NCI-H446 treated with DMSO at 0.1 percent for 48 hours (cell line): Measurements from ENCODE around the gene BICDL2.

Experiments
- DNase-seq: peaks from one replicate; lab custom pipeline; 2025; lab: John Stamatoyannopoulos, UW

Gene BICDL2

DNA sequence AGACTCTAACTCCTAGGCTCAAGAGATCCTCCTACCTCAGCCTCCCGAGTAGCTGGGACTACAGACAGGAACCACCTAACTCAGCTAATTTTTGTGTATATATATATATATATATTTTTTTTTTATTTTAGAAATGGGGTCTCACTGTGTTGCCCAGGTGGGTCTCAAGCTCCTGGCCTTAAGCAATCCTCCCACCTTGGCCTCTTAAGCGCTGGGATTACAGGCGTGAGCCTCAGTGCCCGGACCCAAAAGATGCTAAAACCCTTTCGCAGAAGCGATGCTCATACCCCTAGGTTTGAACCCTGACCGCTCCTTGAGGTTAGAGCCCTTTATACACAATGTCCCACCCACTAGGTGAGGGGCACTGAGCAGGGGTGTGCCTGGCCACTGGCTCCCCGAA is 26.2 kb downstream of the BICDL2 start:
- no peak for DNase-seq

DNA sequence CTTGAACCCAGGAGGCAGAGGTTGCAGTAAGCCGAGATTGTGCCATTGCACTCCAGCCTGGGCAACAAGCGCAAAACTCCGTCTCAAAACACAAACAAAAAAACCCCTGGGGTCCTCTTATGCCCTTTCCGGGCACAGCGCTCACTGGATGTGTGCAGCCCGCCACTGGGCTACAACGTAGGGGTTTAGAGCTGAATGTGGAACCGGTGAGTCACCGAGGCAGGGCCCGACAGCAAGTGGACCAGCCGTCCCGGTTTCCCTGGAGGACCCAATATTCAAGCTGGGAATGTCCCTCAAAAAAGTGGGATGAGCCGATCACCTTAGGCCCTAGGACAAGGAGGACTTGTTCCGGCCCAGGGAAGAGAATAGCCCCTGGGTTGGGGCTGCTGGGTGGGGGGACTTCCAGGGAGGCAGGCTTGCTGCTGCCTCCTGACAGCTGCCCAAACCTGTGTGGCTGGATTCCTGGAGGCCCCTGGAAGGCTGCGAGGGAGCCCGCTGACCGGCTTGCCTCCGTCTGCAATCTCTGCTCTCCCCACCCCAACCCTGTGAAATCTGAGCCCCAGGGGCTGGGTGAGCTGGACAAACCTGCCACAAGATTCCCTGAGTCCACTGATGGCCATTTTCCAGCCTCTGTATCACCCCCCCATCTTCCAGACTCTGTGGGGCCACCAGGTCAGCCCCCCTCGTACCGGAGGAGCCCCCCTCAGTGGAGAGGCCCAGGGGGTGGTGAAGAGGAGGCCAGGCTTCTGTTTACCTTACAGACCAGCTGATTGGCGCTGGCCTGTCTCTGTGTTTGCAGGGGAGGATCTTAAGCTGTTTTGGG is 27.0 kb downstream of the BICDL2 start:
- no peak for DNase-seq

DNA sequence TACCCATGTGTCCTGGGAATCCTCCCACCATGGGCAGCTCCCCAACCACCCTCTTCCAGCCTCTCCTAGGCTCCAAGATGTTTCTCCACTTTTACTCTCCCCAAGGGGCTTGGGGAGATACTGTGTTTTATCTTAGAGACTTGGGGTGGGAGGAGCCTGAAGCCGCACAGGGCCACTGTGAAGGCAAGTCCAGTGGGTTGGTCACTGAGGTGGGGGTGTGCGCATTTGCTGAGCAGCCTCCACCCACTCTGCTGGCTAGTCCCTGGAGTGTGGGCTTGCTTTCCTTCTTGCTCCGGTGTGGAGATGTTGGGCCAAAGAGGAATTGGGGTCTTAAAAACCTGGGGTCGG is 28.1 kb downstream of the BICDL2 start:
- no peak for DNase-seq

DNA sequence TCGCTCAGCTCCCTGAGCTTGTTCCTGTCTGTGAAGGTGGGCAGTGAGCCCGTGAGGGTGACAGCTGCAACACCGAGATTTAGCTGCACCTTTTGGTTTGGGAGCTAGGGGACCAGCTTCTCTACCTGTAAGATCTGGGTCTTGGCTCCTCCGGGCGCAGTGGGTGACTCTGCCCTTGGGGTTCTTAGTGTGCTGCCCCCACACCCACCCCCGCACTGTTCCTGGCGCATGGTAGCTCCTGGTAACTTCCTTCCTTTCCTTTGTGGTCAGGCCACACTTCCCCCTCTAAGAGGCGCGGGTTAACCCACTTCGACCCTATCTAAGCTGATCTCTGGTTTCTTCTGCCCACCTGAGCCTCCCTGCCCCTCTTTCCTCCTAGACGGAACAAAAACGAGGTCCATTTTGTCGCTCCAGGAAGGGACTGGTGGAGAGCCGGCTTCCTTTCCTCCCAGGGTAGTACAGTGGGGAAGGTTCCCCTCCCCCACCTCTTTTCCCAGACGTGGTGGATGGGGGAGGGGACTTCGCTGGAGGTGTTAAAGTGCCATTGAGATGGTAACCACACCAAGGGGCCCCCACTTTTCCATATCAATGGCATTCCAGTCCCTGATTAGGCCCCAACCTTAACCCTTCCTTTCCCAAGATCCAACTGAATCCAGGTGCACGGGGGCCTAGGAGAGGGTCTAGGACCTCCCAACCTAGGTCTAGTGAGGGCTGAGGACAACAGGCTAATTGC is 28.6 kb downstream of the BICDL2 start:
- DNase-seq: no peak

DNA sequence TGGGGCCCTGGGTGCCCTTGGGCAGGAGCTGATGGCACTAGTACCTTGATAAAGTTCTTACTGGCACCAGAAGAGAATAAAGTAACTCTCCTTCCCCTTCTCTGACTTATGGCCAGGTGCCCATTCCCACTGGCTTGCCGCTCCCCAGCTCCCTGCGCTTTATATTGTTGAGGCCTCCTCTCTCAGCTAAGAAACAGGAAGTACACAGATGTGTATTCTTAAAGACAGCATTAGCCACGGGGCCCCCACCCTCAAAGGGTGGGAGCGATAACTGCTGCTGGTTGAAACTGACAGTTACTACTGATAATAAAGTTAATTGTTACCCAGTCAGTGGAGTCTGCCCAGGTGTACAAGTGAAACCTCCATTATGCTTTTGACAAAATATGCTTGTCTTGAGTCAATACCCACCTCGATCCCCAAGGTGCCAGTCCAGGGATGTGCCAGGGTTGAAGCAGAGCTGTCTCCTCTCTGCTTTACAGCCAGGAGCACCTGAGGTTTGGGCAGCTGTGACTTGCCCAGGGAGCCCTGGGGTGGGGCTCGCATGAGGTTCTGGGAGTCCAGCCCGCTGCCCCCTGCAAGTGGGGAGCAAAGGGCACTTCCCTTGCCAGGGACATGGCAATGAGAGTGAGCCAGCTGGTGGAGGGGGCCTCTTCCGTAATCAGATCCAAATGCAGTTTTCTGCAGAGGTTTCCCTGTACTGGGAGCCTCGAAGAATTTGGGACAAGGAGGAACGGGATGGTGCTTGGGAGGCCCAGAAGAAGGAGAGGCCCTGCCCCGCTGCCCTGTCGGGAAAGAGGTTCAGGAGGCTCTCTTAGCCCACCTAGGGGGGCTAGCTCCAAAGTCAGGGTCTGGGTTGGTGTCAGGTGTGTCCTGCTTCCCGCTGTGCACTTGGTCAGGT is 29.4 kb downstream of the BICDL2 start:
- DNase-seq: no peak

DNA sequence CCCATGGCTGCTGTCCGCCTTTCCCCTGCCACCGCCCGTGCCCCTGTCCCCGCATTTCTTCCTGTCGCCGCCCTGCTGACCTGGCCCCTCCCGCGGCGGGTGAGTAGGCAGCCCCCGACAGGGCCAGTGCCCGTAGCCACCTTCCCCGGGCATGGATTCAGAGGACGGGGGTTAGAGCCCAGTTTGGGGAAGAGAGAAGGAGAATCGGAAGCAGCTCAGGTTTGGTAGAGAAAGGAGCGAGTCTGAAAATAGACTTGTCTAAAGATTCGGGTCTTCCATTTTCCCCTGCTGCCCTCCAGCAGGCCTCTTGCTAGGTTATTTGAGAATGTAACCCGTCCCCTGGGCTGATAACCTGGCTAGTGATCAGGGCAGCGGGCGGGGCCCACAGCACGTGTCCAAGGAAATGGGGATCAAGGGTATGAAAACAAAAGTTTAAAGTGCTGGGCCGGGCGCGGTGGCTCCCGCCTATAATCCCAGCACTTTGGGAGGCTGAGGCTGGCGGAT is 31.9 kb downstream of the BICDL2 start:
- DNase-seq: no peak

DNA sequence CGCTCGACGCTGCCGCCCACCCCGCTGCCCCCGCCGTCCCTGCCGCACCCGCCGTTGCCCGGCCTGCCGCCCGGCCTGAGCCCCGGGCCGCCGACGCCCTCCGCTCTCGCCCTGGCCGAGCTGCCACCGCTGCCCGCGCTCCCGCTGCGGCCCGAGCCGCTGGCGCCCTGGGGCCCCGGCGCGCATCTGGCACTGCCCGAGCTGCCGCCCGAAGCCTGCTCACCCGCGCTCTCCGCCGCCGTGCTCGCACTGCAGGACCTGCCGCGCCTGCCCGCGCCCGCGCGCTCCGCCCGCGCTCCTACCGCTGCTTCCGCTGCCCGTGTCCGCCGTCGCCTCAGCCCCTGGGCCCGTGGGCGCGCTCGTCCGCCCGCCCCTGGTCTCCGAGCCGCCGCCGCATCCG is 32.4 kb downstream of the BICDL2 start:
- no peak for DNase-seq

DNA sequence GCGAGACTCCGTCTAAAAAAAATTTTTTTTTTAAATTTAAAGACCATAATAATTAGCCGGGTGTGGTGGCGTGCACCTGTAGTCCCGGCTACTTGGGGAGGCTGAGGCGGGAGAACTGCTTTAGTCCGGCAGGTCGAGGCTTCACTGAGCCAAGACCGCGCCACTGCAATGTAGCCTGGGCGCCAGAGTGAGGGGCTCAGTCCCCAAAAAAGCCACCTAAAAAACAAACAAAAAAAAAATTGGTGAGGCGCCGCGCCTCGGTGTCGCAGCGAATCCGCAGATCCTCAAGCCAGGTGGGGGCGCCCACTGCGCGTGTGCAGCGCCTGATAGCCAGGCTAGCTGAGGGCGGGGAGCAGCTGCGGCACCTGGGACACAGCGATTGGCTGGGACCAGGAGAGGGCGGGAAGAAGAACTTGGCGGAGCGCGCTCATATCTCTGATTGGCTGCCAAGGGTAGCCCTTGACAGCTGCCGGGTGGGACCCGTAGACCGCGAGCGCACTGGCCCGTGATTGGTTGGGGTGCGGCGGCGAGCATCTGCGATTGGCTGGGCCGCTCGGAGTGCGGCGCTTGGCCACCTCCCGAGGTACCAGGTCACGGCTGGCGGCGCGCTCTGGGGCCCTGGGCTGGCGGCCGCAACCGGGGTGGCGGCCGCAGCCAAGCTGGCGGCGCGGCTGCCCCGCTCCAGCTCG is 33.0 kb downstream of the BICDL2 start:
- DNase-seq: peak; percentile 96

DNA sequence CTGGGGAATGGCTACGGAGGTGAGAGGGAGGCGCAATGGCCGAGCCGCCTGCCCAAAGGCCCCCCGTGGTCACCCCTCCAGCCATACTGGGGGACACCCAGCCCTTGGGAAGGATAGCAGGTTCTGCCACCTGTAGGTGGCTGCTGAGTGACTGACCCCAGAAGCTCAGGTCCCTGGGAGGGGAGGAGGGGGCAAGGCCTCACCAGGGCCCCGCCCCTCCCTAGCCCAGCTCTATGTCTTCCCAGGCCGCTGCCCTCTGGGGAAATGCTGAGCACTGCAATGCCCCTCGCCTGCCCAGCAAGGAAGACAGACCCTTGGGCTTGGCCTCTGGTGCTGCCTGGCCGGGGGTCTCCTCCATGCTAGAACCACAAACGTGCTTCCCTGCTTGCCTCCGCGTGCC is 35.4 kb downstream of the BICDL2 start:
- DNase-seq: no peak

DNA sequence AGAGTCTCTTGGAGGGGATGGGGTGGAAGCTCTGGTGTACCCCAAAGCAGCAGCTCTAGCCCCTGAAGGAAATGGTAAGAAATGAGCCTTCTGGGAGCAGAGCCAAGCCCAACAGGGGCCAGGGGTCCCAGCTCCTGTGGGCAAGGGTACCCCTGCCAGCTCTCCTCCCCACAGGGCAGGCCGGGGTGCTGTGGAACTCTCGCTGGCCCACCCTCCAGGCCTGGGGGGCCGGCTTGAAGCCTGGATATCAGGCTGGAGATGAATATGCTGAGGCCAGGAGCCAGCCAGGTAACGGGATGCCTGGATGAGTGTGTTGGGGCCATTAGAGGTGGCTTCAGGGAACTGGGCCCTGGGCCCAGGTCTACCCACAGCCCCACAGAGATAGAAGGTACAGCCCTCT is 36.2 kb downstream of the BICDL2 start:
- DNase-seq: no peak

DNA sequence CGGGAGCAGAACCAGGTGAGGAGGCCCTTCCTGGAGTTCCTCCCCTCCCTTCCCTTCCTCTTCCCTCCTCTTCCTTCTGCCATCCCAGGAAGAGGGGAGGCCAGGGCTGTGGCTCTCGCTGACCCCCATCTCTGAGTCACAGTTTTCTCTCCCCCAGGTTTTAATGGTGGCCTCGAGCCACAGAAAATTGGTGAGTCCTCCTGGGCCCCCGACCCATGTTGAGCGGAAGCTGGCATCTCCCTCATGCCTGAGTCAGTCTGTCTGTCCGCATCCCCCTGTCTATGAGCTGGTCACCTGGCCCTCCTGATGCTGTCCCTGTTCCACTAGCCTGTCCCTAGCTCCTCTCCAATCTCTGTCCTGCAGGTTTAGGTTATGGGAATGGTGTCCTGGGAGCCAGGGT is 36.8 kb downstream of the BICDL2 start:
- no peak for DNase-seq

DNA sequence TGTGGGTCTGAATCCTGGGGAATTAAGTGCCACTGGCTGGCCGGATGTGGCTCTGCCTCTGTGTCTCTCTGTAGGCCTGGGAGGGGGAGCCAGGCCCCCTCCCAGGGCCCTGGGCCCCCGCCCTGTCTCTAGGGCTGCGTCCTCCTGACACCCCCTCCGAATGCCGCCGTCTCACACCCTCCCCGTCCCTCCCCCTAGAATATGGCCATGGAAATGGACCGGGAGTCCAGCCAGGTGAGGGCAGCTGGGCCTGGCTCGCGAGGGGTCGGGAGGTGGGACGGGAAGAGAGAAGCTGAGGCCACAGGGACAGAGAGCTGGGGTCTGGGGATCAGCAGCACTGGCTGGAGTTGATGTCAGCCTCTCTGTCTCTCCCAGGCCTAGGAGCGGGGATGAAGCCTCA is 40.4 kb downstream of the BICDL2 start:
- no peak for DNase-seq

DNA sequence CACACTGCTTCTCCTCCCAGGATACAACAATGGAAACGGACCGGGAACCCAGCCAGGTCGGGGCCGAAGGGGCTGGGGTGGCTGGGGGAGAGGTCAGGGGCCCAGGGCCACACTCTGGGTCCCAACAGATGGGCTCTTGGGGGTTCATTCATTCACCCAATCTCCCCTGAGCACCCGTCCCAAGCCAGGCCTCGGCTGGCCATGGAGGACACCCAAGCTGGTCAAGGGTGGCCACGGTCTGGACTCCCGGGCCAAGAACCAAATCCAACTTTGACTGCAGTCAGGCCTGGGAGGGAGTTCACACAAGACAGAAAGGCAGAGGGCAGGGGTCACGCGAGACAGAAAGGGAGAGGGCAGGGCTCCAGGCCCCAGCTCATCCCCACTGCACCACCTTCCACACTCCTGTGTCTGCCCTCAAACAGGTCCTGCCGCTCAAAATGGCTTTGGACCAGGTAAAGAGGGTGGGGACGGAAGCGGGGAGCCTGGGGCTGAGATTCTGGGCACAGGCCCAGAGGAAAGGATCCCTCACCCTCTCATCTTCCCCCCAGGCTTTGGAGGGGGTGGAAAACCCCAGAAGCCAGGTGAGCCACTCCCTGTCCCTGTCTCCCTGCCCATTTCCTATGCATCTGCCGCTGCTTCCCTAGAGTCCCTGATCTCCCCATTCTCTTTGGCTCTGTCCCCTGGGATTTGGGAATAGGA is 44.2 kb downstream of the BICDL2 start:
- DNase-seq: no peak

DNA sequence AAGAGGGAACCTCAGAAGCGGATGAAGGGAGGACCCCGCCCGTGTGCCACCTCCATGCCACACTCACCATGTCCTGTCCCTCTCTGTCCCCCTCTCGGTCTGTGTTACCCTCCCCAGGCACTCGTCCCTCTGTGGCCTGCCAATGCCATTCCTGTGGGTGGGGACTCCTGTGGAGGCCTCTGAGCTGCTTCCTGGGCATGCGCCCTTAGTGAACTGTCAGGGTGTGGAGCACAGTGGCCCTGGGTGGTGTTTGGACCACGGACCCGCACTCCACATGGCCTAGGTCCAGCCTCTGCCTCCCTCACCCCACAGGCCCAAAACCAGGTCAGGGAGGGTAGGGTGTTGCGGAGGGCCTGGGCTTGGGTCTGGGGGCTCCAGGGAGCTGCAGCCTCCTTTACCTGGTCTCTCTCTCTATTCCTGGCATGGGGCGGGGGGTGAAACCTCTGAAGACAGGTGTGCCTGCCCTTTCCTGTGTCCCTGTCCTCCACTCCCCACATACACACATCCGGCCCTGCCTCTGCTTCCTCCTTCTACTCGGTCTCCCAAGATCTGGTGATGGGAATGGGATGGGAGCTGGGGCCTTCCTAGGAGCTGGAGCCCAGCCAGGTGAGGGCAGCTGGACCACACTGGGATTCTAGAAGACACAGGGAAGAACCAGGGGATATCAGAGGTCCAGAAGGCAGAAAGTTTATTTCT is 45.0 kb downstream of the BICDL2 start:
- DNase-seq: no peak

DNA sequence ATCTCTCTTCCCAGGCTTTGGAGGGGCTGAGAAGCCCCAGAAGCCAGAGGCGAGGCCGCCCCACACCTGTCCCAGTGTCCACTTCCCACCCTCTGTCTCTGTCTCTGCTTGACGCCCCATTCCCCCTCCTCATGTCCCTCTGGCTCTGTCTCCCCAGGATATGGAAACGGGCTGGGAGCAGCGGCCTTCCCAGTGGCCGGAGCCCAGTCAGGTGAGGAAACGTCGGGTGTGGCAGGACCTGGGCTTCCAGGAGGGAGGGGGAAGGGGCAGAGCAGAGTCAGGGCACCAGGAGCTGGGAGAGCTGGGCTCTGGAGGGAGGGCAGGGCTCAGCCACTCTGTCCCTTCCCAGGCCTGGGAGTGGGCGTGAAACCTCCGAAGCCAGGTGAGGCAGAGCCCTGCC is 45.9 kb downstream of the BICDL2 start:
- no peak for DNase-seq

DNA sequence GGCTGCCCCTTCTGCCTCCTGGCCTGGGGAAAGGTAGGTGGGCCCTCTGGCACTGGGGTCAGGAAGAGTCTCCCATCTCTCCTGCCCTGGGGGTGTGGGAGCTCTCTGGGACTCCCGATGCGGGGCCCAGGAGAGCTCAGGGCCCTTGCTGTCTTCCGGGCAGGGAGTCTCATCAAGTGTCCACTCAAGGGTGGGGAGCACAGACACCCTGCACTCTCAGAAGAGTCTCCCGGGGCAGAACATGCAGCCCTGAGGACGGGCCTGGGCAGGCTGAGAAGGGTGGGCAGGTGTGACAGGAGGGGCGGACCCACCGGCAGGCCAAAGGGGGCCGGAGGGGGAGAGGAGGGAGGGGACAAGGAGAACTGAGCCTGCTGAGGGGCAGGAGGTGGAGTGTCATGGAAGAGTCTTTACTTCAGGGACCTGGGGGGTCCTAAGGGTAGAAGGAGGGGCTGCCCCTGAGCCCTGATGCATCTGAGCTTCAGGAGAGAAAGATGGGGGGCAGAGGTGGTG is 48.1 kb downstream of the BICDL2 start:
- DNase-seq: no peak

DNA sequence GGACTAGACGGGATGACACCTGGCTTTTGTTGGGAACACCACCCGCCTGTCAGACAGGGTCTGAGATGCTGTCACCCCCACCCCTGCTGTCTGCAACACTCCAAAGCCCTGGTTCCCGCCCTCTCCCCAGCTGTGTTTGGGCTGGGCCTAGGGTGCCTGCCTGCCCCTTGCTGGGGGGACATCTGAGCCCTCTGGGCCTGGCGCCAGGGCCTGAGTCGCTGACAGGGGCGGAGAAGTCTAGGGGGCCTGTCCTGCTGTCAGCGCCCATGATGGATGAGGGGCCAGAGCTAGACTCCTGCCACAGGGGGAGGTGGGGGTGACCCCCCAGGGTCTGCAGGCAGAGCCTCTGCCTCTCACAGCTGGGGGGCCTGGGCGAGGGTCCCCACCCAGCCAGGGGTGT is 48.9 kb downstream of the BICDL2 start:
- peak; percentile 27 for DNase-seq

DNA sequence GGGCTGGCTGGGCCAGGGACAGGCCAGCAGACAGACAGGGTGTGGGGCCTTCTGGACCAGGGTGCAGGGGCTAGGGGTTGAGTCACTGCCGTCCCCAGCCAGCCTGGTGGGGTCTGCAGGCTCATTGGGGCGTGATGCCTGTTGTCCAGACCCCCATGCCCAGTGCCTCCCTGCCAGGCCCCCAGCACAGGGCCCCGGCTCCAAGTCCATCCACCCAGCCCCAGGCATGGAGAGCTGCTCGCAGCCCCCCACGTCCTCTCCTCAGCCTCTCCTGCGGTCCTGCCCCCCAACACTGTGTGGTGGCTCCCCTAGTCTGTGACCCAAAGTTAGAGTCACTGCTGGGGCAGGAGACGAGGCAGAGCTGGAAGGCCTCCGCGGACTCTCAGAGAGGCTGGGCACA is 49.5 kb downstream of the BICDL2 start:
- no peak for DNase-seq

DNA sequence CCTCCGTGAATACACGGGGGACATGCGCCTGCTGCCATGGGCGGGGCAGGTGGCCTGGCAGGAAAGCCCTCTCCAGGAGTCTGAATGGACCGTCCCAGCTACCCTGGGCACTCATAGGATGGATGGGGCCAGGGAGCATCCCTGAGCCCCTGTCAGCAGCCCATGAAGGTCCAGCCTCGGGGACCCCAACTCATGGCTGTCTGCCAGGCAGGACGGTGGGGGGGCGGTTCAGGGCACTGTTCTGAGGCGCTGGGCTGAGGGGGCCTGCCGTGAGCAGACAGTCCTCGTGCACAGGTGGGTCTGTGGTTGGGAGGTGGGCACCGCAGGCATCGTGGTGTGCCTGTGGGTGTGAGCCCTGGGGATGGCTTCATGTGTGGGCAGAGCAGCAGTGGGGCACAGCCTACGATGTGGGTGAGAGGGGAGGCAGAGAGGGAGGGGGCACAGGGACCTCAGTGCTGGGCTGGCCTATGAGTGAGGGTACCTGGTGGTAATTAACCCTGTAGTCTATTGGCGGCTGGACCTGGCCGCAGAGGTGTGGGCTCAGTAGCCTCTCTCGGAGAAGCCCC is 50.0 kb downstream of the BICDL2 start:
- no peak for DNase-seq

DNA sequence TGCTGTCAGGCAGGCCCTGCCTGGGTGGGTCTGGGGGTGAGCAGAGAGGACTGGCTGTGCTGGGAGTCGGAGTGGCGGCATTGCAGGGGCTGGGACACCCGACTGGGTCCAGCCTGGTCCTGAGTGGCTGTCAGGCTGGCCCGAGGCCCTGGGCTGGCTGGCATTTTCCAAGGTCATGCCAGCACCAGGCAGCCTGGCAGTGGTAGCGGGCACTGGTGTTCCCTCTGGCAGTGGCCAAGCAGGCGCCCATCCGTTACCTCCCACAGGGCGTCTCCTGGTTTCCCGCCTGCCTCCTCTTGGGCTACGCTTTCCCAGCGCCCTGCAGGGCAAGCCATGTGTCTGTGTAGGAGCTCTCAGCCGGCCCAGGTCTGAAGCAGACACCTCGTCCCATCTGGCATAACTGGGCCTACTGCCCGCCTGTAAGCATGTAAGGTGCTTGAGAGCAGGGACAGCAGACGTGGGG is 50.8 kb downstream of the BICDL2 start:
- DNase-seq: peak; percentile 86
